Measurements from ENCODE around the gene APOBEC3G. TPM values are rescaled to one million over a fixed set of nuclear protein-coding genes. Genes with fewer than 3 reads are reported as not detected.

The APOBEC3G gene
- total RNA-seq, 1 experiment from 2014 or later: 13.9 TPM

DNA sequence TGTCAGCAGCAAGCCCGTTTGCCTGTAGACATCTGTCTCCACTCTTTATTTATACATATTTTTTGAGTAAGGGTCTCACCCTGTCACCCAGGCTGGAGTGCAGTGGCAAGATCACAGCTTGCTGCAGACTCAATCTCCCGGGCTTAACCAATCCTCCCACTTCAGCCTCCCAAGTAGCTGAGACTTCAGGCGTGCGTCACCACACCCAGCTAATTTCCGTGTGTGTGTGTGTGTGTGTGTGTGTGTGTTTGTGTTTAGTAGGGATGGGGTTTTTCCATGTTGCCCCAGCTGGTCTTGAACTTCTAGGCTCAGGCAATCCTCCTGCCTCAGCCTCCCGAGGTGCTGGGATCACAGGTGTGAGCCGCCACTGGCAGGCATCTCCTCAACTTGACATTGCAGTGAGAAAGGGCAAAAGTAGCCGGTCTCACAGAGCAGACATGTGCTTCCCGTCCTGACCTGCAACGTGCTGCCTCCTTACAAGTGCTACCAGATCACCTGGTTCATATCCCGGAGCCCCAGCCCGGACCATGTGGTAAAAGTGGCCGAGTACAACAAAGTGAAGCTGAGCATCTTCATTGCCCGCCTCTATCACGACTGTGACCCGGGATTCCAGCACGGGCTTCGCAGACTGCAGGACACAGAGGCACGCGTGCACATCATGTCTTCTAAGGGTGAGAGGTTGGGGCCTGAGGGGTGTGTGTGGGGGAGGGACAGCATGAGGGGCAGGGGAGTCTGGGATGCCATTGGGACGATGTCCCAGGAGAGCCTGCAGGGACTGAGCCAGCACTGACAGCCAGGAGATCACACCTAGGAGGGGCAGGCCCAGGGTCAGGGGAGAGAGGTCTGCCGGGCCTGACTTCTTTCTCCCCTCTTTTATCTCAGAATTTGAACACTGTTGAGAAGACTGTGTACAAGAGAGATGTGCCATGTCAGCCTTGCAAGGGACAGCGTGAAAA is 14.3 kb downstream of the APOBEC3G start:
- no peaks in the 10 kb centered on the region for H3K36me3 ChIP-seq
- no peak overlapping the region for H3K27ac ChIP-seq
- no peaks in the 10 kb centered on the region for H3K27me3 ChIP-seq (replicated peaks)
- no peak for DNase-seq (ENCODE audit: low read depth in 1 of 2, low spot score in 2 of 2)
- no peaks in the 10 kb centered on the region for H3K4me1 ChIP-seq (replicated peaks)
- H3K4me3 ChIP-seq: no peak overlapping the region
- no peaks in the 10 kb centered on the region for H3K9me3 ChIP-seq (replicated peaks)

DNA sequence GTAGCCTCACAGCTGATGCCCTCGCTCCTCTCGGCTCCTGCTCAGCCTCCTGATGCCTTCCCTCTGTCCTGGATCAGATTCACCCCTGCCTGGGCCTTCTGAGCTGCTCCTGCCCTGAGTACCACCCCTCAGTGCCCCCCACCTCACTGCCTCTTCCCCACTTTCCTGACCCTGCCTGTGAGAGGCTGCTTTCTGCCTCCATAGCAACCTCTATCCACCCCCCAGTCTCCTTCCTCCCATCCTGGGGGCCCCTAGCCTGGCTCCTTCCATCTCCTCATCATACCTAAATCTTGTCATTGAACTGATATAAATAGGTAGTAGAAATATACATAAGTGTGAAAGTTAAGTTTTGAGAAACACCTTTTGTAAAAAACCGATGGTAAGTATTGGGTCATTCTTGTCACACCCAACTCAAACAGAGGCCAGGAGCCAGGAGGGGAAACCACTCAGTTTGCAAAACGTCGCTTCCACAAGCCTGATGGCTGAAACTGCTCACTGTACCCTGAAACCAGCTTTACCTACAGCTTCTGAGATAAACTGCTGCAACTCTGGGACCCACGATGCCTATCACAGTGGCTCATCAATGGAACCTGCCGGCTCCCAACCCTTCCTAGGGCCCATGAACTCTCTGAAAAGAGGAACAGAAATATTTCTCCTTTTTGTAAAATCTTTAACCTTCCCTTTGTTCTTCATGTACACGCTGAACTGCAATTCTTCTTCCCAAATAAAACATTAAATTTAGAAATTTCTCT is 15.2 kb downstream of the APOBEC3G start:
- H3K36me3 ChIP-seq: no peaks in the 10 kb centered on the region
- no peak for DNase-seq (ENCODE audit: low read depth in 1 of 2, low spot score in 2 of 2)
- H3K9me3 ChIP-seq (replicated peaks): no peaks in the 10 kb centered on the region
- H3K27ac ChIP-seq: no peak overlapping the region
- H3K4me1 ChIP-seq (replicated peaks): peaks cover 4% of the 10 kb centered on the region
- H3K4me3 ChIP-seq: no peak overlapping the region
- no peaks in the 10 kb centered on the region for H3K27me3 ChIP-seq (replicated peaks)

DNA sequence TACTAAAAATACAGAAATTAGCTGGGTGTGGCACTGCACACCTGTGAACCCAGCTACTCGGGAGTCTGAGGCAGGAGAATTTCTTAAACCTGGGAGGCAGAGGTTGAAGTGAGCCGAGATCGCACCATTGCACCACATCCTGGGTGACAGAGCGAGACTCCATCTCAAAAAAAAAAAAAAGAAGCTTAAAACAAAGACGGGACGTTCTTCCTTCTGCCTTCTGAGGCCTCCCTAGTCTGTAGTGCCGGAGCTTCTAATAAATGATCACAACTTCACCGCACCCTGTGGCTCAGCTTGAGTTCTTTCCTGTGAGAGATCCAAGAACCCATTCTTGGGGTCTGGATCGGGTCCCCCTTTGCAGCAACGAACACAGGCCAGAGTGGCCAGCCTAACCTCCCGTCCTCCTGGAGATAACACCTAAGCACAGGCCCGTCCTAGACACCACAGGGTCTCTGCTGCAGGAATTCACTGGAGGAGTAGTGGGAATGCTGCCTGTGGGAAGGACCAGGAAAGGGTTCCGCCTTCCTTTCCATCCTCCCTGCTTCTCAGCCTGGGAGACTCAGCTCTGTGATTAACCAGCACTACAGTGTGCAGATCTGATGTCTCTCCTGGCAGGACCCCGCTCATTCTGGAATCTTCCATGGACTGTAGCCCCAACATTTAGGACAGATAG is 17.8 kb downstream of the APOBEC3G start:
- Histone ChIP-seq H3K27me3 (replicated peaks) (no peaks in the 10 kb centered on the region), H3K36me3 (no peaks in the 10 kb centered on the region), H3K9me3 (replicated peaks) (no peaks in the 10 kb centered on the region), H3K4me1 (replicated peaks) (peaks cover 6% of the 10 kb centered on the region), H3K4me3 (no peak overlapping the region), H3K27ac (no peak overlapping the region)
- DNase-seq (ENCODE audit: low read depth in 1 of 2, low spot score in 2 of 2): no peak

DNA sequence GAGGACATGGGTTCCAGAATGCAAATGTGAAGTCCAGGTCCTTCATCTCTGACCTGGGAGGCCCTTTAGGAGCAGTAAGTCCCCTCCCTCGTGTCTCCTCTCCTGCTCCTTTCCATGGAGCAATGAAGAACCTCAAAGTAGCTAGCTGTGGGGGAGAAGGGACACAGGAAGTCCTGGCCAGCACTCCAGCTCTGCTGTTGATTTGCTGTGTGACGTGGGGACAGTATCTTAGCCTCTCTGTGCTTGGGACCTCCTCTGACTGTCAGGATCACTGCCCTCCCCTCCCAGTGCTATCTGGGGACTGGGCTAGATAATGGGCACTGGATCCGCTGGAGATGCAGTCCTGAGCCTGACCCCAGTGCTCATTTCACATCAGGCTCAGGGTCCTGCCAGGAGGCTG is 18.9 kb downstream of the APOBEC3G start:
- H3K27me3 ChIP-seq (replicated peaks): no peaks in the 10 kb centered on the region
- H3K27ac ChIP-seq: no peak overlapping the region
- no peaks in the 10 kb centered on the region for H3K36me3 ChIP-seq
- no peaks in the 10 kb centered on the region for H3K9me3 ChIP-seq (replicated peaks)
- DNase-seq (ENCODE audit: low read depth in 1 of 2, low spot score in 2 of 2): no peak
- peaks cover 6% of the 10 kb centered on the region for H3K4me1 ChIP-seq (replicated peaks)
- H3K4me3 ChIP-seq: no peak overlapping the region

GRCh38 chr22:39097098-39098020 is 20.3 kb downstream of the APOBEC3G start, which contains the start of gene APOBEC3H:
TSS of gene APOBEC3H (plus strand) at chr22:39097244. CDS start at chr22:39100279, 3,035 bp downstream.
- Histone ChIP-seq H3K27me3 (replicated peaks) (no peaks in the 10 kb centered on the region), H3K9me3 (replicated peaks) (no peaks in the 10 kb centered on the region), H3K4me1 (replicated peaks) (peaks cover 6% of the 10 kb centered on the region), H3K4me3 (no peak within 1 kb of the TSS), H3K36me3 (no peaks in the 10 kb centered on the region), H3K27ac (no peak within 1 kb of the TSS)
- no peak for DNase-seq (ENCODE audit: low read depth in 1 of 2, low spot score in 2 of 2)

GRCh38 chr22:39098026-39098425 is 21.0 kb downstream of the APOBEC3G start:
- no peaks in the 10 kb centered on the region for H3K36me3 ChIP-seq
- no peaks in the 10 kb centered on the region for H3K27me3 ChIP-seq (replicated peaks)
- no peak overlapping the region for H3K27ac ChIP-seq
- DNase-seq (ENCODE audit: low read depth in 1 of 2, low spot score in 2 of 2): no peak
- H3K4me3 ChIP-seq: no peak overlapping the region
- H3K4me1 ChIP-seq (replicated peaks): peaks cover 6% of the 10 kb centered on the region
- H3K9me3 ChIP-seq (replicated peaks): no peaks in the 10 kb centered on the region

GRCh38 chr22:39098576-39098975 is 21.5 kb downstream of the APOBEC3G start:
- H3K4me3 ChIP-seq: no peak overlapping the region
- no peaks in the 10 kb centered on the region for H3K27me3 ChIP-seq (replicated peaks)
- no peaks in the 10 kb centered on the region for H3K9me3 ChIP-seq (replicated peaks)
- no peak for DNase-seq (ENCODE audit: low read depth in 1 of 2, low spot score in 2 of 2)
- no peaks in the 10 kb centered on the region for H3K36me3 ChIP-seq
- peaks cover 6% of the 10 kb centered on the region for H3K4me1 ChIP-seq (replicated peaks)
- H3K27ac ChIP-seq: no peak overlapping the region

DNA sequence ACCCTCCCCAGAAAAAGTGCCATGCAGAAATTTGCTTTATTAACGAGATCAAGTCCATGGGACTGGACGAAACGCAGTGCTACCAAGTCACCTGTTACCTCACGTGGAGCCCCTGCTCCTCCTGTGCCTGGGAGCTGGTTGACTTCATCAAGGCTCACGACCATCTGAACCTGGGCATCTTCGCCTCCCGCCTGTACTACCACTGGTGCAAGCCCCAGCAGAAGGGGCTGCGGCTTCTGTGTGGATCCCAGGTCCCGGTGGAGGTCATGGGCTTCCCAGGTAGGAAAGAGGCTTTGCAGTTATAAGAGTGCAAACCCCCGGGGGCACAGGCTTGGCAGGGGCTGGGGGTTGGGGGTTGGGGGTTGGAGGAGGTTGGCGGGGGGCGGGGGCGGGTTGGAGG is 24.2 kb downstream of the APOBEC3G start:
- Histone ChIP-seq H3K27me3 (replicated peaks) (no peaks in the 10 kb centered on the region), H3K4me1 (replicated peaks) (peaks cover 6% of the 10 kb centered on the region), H3K9me3 (replicated peaks) (no peaks in the 10 kb centered on the region), H3K27ac (no peak overlapping the region), H3K4me3 (no peak overlapping the region), H3K36me3 (no peaks in the 10 kb centered on the region)
- no peak for DNase-seq (ENCODE audit: low read depth in 1 of 2, low spot score in 2 of 2)

DNA sequence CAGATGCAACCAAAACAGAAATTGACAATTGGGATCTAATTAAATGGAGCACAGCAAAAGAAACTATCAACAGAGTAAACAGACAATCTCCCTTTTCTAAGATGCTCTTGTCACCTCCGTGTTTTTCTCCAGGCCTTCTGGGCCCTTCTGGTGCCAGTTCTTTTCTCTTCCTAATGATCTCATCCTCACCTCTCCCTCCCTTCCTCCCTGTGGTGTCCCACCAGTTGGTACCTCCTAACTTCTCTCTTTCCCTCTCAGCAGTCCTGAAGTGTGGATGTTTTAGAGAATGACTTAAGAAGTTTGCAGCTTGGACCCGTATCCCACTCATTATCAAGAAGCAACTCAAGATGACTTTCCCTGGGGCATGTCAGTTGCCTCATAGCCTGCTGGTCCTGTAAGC is 26.4 kb downstream of the APOBEC3G start:
- no peak for DNase-seq (ENCODE audit: low read depth in 1 of 2, low spot score in 2 of 2)
- no peaks in the 10 kb centered on the region for H3K9me3 ChIP-seq (replicated peaks)
- no peak overlapping the region for H3K27ac ChIP-seq
- no peaks in the 10 kb centered on the region for H3K27me3 ChIP-seq (replicated peaks)
- H3K36me3 ChIP-seq: no peaks in the 10 kb centered on the region
- no peak overlapping the region for H3K4me3 ChIP-seq
- no peaks in the 10 kb centered on the region for H3K4me1 ChIP-seq (replicated peaks)

DNA sequence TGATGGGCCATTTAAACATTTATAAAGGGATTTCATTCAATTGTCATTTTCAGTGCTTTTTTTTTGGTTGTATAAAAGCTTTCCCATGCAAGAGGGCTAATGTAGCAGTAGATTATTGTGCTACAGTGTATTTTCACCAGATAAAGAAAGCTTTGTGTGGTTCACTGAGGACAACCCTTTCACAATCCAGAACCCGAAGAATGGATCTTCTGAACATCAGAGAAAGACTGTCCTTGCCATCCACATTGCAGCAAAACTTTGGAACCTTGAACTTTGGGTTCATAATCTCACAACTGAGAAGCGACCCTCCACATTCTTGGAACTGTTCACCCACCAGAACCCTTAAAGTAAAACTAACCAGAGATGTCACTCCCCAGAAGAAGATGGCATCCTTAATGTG is 29.3 kb downstream of the APOBEC3G start:
- DNase-seq (ENCODE audit: low read depth in 1 of 2, low spot score in 2 of 2): no peak
- no peak overlapping the region for H3K4me3 ChIP-seq
- no peak overlapping the region for H3K27ac ChIP-seq
- H3K36me3 ChIP-seq: no peaks in the 10 kb centered on the region
- H3K9me3 ChIP-seq (replicated peaks): no peaks in the 10 kb centered on the region
- H3K4me1 ChIP-seq (replicated peaks): no peaks in the 10 kb centered on the region
- no peaks in the 10 kb centered on the region; the same call in 1 of the 2 replicates for H3K27me3 ChIP-seq (replicated peaks)

DNA sequence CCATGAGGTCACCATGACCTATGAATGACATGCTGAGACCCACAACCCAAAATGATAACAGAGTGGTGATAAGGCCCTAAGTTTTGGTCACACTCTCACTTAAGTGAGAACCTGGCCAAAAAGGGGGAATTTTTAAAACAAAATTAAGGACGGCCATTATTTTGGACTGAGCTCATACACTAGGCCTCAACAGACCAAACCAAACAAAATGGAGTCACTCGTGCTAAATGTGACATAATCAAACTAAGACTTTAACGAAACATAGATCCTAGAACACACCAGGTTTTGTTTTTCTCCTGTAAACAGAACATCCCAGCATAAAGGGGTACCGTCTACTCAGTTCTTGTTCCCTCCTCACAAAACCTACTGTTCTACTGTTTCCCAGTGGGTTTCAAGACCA is 31.4 kb downstream of the APOBEC3G start:
- H3K4me1 ChIP-seq (replicated peaks): no peaks in the 10 kb centered on the region
- no peaks in the 10 kb centered on the region for H3K36me3 ChIP-seq

DNA sequence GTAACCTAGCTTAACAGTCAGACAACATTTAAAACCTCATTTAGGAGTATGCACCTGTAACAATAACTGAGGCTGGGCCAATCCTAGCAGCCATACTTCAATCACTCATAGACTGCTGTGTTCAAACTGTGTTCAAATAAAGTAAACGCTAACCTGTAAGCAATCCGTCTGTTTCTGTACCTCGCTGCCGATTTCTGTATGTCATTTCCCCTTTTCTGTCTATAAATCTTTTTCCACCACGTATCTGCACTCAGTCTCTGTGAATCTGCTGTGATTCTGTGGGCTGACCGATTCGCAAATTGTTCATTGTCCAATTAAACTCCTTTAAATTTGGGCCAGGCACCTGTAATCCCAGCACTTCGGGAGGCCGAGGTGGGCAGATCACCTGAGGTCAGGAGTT is 32.3 kb downstream of the APOBEC3G start:
- Histone ChIP-seq H3K27me3 (replicated peaks) (peaks cover 4% of the 10 kb centered on the region), H3K4me1 (replicated peaks) (no peaks in the 10 kb centered on the region), H3K4me3 (no peak overlapping the region), H3K9me3 (replicated peaks) (no peaks in the 10 kb centered on the region), H3K27ac (no peak overlapping the region), H3K36me3 (no peaks in the 10 kb centered on the region)
- no peak for DNase-seq (ENCODE audit: low read depth in 1 of 2, low spot score in 2 of 2)

More for the DNA sequence above, 31.4 kb downstream of the APOBEC3G start:
- Histone ChIP-seq H3K27ac (no peak overlapping the region), H3K9me3 (replicated peaks) (no peaks in the 10 kb centered on the region), H3K27me3 (replicated peaks) (peaks cover 3% of the 10 kb centered on the region), H3K4me3 (no peak overlapping the region)
- no peak for DNase-seq (ENCODE audit: low read depth in 1 of 2, low spot score in 2 of 2)
